GM19452 (cell line): ENCODE measurements around the gene HIBCH.
A peak's percentile ranks its signal among the peaks of the same experiment; 100 is the strongest.

Source experiments
- ATAC-seq: cut with Tn5 transposase; IDR thresholded peaks from one replicate; pipeline ENCODE4 v1.9.1; 2021; ENCODE audit not compliant: unreplicated experiment

Gene HIBCH

GRCh38 chr2:190162851-190163250, 156.8 kb downstream of the HIBCH start:
- ATAC-seq = no peak

DNA sequence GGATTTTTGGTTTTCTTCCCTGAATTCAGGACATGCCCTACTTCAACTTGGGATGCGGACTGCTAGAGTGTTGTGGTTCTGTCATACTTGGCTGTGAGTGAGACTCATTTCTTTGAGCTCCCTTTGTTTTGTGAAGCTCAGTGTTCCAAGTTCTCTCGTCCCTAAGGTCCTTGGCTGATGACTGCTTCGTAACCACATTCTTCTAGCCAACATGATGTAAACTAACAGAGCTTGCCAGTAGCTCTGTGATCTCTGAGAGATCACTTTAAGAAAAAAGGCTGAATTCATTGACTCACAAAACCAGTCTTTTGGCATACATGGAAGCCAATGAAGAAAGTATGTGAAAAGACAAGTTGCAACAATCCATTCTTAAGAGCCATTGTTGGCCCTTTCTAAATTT, 160.2 kb downstream of the HIBCH start:
- no peak for ATAC-seq

- no peak for ATAC-seq
These were observed 160.7 kb downstream of the HIBCH start for GRCh38 chr2:190158798-190159434.

DNA sequence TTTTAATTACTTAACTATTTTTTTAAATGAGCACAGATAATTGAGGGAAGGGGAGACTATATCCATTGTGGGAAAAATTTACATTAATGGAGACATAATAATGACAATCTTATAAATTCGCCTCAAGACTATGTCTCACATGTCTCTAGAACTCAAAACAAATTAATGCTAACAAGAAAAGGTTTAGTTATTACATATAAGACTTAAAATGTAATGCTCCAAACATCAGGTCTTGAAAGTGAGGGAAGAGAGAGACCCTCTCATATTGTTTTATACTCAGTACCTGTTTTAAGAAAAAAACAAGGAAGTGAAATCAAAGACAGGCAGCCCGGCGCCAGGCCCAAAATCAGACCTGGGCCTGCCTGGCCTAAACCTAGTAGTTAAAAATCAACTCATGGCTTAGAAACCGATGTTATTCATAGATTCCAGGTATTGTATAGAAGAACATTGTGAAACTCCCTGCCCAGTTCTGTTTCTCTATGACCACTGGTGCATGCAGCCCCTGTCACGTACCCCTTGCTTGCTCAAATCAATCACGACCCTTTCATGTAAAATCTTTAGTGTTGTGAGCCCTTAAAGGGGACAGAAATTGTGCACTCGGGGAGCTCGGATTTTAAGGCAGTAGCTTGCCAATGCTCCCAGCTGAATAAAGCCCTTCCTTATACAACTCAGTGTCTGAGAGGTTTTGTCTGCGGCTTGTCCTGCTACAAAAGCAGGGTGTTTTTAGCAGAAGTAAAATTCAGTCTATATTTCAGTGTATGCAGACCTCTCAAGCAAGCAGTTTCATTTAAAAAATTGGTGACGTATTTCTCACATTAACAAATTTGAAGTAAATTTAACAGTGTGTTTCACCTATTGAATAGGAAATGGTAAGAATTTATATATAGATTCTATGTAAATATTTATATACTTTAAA, 161.8 kb downstream of the HIBCH start:
- peak; percentile 60 for ATAC-seq

GRCh38 chr2:190156530-190157212, 163.0 kb downstream of the HIBCH start:
- ATAC-seq = no peak
